Fibroblast of the aortic adventitia (primary cell): ENCODE data around the gene RSPH1. TPM values are rescaled to one million over a fixed set of nuclear protein-coding genes. Genes with fewer than 3 reads are reported as not detected.

Experiments used
- DNase-seq: peaks from one replicate; pipeline ENCODE4 v3.0.0-alpha.2; 2010; ENCODE audit warnings: low read depth
- H3K4me3 ChIP-seq: 2 replicates; pipeline ENCODE4 v1.5.1; 2011; ENCODE audit warnings: low read depth, mild to moderate bottlenecking, control low read depth, low read length, moderate library complexity
- CTCF ChIP-seq: IDR thresholded peaks from 2 replicates; pipeline ENCODE4 v1.5.1; 2011; ENCODE audit warnings: mild to moderate bottlenecking, low read length, control low read depth, inconsistent platforms; ENCODE audit not compliant: insufficient read depth
- total RNA-seq: library from RNA; depleted of rRNA; stranded (reverse); fragments of >200 nt; gene quantifications from 2 replicates; pipeline ENCODE4 v1.2.3, GENCODE V29; 2012; ENCODE audit warnings: low replicate concordance

RSPH1 gene
- total RNA-seq, 1 donor, result not detected

- DNase-seq, result no peak
- no peak for TF ChIP-seq CTCF
- H3K4me3 ChIP-seq, result no peak overlapping the region
These were observed 54.1 kb downstream of the RSPH1 start for GRCh38 chr21:42441963-42442362.

- no peak for TF ChIP-seq CTCF
- H3K4me3 ChIP-seq, result no peak overlapping the region
- DNase-seq, result no peak
These were observed 55.7 kb downstream of the RSPH1 start for GRCh38 chr21:42440187-42440792.

- DNase-seq, result no peak
- no peak overlapping the region for H3K4me3 ChIP-seq
- TF ChIP-seq CTCF, result no peak
These were observed 56.5 kb downstream of the RSPH1 start for GRCh38 chr21:42439284-42440186.

GRCh38 chr21:42438316-42439205, 57.5 kb downstream of the RSPH1 start:
- TF ChIP-seq CTCF, result no peak
- H3K4me3 ChIP-seq, result no peak overlapping the region
- no peak for DNase-seq

- DNase-seq, result no peak
- H3K4me3 ChIP-seq, result no peak overlapping the region
- no peak for TF ChIP-seq CTCF
These were observed 58.2 kb downstream of the RSPH1 start for GRCh38 chr21:42437786-42438185.

- DNase-seq, result no peak
- no peak for TF ChIP-seq CTCF
These were observed 59.1 kb downstream of the RSPH1 start for GRCh38 chr21:42436914-42437313.

More at GRCh38 chr21:42436914-42437313, 59.1 kb downstream of the RSPH1 start:
- H3K4me3 ChIP-seq, result no peak overlapping the region
